CD4-positive, alpha-beta T cell treated with Interleukin-15 for 1 hour (primary cell): ENCODE results near the gene FH.

Experiments
- DNase-seq: peaks from one replicate; pipeline ENCODE4 v3.0.0-alpha.2; 2020

The FH gene

DNA sequence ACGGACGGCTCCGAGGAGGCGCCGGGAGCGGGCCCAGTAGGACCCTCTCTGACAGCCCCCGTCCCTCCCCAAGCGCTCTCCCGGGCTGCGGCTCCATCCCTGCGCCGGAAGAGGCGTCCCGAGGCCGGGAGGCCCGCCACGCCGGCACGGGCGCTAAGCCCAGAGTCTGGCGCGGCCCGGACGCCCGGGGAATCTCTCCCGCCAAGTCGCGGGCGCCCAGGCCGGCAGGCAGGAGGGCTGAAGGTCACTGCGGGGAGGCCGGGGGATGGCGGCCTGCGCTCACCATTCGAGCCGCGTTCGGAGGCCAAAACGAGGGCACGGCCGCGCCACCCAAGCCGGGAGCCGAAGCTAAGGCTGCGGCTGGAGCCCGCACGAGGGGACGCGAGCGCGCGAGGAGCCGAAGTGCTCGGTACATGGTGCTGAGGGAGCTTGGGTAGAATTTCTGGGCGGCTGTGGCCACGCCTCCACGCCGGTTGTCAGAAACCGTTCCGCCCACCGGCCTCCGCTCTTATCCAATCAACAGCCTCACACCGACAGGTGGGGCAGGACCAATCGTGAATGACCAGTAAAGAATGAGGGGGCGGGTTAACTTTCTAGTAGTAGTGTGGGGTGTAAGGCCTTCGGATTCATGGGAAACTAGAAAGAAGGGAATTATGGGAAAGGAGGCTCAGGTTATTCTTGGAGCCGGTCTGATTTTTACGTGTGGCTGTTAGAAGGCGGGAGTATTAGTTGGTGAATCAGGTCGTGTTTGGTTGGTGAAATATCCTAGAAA is at the start of gene FH:
FH (minus strand) TSS at position 448 of the 772 bp plus-strand sequence; CDS start at position 415, 33 bp downstream.
- DNase-seq, result peak; percentile 95

DNA sequence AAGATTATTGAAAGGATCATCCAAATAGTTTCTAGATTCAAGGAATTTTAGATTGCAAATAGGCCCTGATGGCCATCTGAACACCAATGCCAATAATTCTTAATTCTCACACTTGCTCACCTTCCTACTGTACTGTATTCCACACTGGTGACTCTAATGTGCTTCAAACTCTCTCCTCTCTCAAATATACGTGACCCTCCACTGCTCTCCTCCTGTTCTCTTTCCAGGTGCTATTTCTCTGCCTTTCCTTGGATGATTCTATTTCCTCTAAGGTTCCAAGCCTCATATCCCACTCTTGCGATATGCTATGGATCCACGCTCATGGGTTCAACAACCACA is 41.3 kb upstream of the FH start:
- no peak for DNase-seq

DNA sequence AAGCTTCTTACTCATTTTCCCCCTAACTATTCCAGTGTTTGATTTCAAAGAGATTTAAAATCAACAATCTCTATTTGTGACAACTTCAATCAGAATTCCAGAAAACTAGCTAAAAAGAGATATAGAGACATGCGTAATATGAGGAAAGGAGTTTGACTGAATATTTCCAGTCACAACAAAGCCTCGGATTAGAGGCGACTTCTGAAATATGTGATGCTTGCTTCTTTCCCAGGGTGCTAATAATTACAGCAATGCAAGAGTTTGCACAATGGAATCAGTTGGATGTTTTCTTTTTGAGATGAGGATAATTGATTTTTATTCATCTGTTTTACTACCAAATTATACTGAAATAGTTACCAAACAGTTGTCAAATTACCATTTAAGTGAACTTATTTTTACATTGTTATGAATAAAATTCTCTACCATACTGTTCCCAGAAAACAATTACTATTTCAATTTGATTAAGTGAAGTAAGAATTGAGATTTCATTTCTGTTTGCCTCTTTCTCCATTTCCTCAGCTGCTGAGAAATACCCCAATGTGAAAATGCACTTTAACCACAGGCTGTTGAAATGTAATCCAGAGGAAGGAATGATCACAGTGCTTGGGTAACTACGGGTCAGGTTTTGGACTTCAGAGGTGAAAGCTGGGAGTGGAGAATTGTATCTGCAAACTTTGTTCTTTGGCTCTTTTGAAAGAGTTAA is 40.7 kb upstream of the FH start:
- no peak for DNase-seq

DNA sequence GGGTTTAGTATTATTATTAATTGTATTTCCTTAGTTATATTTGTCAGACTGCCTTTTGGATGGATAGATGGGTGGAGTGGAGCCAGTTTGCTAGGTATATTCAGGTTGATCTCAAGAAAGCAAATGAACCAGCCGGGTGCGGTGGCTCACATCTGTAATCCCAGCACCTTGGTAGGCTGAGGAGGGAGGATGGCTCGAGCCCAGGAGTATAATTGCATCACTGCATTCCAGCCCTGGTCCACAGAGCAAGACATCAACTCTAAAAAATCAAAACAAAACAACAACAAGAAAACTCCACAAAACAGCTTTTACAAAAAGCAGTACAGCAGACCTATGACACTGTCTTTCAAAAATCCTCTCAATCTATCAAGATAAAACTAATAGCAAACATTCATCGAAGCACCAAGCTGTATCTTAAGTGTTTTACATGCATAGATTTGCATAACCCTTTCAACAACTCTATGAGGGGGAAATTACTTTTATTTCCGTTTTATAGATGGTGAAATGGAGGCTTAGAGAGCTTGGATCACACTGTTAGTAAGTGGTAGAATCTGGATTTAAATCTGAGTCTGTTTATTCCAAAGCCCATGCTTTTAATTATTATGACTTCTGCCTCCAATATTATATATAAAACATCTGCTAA is 38.1 kb upstream of the FH start:
- no peak for DNase-seq

DNA sequence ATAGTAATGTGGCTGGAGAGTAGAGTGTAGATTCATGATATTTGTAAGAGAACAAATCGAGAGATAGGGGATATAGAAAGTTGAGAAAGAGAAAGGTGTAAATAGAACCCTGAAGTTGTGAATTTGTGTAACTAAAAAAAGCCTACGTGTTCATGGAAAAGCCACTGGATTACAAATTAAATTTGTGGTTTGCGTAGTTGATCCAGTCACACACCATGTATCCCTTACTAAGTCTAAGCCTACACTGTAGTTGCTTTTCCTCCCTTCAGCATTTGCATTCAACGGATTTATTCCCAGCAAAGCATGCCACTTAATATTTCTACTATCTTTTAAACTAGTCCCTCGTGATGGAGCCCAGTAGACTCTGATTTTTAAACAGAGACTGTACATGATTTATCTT is 37.5 kb upstream of the FH start:
- no peak for DNase-seq

DNA sequence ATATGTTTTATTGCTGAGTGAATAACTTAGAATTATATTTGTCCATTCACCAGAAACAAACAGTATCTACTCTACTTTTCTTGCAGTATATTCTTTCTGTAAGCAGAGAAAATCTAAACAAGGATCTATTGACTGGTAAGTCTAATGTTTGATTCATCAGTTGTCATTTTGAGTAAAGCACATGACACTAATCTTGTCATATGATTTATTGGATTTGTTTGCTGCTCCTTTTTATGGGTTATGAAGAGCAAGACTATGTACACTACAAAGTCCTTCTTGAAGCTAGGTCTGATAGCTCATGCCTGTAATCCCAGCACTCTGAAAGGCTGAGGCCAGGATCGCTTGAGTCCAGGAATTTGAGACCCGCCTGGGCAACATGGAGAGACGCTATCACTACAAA is 36.0 kb upstream of the FH start:
- DNase-seq, result no peak

DNA sequence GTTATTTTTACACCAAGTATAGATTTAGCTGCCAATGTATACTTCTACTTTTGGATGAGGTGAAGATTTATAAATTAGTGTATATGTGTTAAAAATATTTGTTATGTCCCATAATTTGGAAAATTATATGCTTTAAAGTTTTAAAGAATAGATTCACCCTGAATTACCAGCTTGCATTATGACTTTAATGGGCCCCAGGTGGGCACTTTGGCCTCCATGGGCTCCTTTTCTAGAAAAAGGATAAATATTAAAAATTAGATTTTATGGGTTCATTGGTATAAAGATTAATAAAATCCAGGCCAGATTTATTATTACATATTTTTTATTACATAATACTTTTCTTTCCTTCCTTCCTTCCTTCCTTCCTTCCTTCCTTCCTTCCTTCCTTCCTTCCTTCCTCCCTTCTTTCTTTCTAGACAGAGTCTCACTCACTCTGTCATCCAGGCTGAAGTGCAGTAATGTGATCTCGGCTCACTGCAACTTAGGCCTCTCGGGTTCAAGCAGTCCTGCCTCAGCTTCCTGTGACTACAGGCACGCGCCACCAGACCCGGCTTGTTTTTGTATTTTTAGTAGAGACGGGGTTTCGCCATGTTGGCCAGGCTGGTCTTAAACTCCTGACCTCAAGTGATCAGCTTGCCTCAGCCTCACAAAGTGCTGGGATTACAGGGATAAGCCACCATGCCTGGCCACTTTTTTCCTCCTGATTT is 34.5 kb upstream of the FH start:
- no peak for DNase-seq

DNA sequence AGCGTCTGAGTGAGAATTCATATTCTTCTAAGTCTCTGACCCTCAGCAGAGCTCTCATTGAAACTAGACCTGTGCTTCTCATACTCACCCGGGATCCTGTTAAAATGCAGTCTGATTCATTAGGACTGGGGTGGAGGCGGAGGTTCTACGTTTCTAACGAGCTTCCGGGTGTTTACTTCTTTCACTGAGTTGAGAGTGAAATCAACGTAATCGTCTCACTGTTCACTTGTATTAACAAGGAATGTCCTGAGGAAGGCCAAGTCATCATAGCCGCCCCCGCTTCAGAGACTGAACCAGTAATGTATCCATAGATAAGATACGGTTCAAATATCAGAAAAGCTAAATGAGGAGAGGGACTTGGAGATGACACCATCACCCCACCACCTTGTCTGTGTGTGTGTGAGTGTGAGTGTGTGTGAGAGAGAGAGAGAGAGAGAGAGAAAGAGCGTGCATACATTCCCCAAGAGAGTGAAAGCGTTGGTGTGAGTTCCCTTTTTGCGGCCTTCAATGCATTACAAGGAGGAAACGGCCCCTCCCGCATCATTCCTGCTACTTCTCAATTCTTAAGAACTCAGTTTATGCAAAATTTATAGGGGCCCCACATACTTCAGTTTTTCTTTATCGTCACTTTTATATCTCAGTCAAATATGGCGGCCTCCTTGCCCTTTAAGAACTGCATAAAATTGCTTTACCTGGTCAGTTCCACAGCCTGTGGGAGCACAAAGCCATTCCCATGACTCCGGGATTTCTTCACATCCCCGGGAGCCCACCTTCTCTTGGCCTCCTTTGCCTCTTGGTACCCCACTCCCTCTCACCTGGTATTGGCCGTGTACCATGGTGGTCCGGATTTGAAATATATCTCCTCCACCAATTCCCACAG is 32.4 kb upstream of the FH start:
- DNase-seq, result peak; percentile 83

DNA sequence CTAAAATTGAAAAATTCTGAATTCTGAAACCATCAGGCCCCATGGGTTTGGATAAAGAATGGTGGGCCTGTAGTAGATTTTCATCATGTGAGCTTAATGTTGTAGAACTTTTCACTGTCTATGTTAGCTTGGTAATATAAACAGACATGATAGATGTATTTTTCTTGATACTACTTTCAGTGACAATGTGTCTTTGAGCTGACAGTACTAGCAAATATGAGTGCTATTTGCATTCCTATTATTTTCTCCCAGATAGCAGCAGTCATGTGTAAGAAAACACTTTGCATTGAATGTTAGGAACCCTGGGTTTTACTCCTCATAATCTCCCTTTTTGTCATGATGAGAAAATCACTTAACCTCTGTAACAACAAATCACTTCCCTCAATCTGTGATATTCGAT is 30.8 kb upstream of the FH start:
- DNase-seq, result no peak

DNA sequence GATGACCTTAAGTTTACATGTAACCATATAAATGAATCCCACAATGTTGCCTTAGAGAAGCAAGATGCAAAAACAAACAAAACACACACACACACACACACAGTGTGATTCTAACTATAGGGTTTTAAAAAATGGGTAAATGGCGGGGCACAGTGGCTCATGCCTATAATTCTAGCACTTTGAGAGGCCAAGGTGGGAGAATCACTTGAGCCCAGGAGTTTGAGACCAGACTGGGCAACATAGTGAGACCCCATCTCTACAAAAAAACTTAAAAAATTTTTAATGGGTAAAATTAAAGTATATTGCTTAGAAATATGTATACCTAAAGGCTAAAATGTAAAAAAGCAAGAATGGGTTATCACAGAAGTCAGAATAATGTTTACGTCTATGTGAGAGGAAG is 28.5 kb upstream of the FH start:
- no peak for DNase-seq

DNA sequence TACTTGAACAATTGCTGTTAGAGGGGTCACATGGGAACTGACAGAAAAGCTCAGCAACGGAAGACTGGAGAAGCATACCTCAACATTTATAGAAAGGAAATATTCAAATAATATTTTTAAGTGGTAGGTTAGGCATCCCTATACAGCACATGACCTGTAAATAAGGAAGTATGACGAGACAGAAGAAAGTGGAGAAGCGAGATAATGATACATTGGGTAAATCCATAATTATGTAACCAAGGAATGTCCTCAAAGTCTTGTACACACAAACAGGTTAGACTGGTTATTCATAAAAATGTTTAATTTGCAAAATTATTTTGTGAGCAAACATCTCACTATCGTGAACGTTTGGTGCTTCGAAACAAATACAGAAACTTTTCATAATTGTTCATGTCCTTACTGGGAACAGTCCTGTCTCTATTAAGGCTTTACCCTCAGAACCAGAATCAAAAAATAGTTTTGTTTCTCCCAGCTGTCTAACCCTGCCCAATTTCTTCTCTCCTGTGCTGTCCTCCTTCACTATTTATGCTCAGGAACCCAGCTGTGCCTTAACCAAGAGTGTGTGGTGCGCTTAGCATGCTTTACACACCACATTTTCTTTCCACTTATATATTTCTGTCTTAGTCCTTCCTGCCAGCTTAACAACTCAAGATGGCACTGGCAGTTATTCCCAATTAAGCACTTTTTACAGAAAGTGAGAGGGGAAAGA is 22.8 kb upstream of the FH start:
- DNase-seq, result peak; percentile 19

DNA sequence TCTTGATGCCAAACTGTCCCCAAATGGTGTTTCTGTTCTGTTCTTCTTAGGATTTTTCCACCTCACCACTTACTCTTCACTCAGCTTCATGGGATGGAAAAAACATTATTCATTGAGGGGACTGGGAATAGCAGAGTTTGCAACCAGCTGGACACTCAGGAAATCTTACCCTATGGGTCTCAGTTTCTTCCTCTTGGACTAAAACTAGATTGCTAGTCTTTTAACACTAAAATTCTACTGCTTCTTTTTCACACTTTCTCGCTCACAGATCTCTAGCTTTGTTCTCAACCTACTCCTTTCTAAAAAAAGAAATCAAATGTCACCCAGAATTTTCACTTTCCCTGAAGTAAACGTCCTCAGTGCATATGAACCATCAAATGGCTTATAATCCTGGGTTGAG is 17.4 kb upstream of the FH start:
- no peak for DNase-seq

DNA sequence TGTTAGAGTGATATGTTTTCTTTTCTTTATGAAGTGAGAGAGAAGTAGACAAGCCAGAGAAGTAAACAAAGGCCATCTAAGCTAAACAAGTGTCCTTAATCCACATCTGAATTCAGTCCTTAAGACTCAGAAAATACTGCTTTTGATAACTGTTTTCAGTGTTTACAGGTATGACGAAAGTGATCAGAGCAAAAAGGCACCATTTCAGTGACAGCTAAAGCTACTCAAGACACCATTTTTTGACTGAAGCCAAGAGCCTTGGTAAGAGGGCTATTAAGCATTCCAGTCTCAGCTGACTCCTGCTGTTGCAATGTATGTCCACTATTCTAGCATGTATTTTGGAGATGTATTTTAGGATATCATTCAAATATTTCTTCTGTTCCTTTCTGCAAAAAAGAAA is 16.7 kb upstream of the FH start:
- no peak for DNase-seq

DNA sequence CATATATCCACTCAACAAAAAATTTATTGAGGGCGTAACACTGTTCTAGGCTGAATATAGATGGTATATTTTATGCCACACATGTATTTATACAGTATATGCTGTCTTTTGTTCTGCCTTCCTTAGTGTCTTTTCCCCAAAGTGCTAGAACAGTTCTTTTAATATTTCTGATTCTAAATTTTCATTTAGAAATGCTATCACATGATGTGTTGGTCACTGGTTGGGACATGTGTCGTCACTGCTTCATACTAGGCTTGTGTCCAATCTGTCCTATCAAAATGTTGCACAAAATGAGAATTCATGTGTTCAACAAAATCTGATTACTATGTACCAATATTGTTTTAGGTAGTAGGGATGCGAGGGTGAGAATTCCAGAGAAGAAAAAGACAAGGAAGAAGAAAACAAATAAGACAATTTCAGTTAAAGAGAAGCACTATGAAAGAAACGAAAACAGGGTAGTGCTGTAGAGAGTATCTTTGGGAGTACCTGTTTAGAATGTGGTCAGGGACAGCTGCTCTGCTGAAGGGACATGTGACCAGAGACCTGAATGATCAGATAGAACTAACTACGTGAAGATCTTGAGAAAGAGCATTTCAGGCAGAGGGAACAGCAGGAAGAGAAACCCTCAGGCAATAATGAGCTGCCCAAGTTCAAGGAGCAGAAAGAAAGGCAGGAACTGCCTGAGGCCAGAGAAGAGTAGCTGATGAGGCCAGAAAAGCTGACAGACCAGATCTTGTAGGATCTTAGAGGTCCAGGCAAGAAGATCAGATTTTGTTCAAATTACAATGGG is 14.0 kb upstream of the FH start:
- peak; percentile 29 for DNase-seq

DNA sequence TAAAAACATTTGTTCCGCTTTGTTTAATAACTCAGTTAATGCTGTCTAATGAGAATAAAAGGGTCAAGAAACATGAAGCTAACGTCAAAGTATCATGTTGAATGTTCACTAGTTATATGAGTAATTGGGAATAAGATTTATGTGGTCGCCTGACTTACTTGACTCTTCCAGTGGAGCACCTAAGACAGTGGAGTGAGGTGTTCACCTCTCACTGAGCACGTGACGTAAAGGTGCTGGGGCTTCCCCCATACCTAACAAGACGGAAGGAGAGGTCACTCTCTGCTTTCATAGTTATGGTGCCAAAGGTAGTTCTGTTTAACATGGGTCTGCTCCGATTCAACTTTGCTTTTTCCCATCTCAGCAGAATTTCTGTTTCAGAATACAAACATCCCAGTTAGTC is 13.3 kb upstream of the FH start:
- DNase-seq, result peak; percentile 77

DNA sequence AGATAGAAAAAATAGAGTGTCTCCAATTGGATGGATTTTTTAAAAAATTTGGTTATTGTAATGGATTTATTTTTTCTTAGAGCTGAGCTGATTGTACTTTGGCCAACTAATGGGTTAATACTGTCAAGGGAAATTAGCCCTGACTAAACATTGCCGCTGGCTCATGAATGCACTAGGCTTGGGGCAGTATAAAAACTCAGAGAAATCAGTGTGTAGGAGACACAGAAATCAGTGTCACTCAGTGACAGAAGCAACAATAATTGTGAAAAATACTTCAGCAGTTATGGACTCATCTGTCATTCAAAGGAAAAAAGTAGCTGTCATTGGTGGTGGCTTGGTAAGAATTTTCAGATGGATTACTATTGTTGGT is 12.6 kb upstream of the FH start, which contains the start of gene KMO:
KMO (plus strand) TSS at position 217 of the 370 bp plus-strand sequence; CDS start at position 284, 67 bp downstream.
- peak; percentile 26 for DNase-seq

DNA sequence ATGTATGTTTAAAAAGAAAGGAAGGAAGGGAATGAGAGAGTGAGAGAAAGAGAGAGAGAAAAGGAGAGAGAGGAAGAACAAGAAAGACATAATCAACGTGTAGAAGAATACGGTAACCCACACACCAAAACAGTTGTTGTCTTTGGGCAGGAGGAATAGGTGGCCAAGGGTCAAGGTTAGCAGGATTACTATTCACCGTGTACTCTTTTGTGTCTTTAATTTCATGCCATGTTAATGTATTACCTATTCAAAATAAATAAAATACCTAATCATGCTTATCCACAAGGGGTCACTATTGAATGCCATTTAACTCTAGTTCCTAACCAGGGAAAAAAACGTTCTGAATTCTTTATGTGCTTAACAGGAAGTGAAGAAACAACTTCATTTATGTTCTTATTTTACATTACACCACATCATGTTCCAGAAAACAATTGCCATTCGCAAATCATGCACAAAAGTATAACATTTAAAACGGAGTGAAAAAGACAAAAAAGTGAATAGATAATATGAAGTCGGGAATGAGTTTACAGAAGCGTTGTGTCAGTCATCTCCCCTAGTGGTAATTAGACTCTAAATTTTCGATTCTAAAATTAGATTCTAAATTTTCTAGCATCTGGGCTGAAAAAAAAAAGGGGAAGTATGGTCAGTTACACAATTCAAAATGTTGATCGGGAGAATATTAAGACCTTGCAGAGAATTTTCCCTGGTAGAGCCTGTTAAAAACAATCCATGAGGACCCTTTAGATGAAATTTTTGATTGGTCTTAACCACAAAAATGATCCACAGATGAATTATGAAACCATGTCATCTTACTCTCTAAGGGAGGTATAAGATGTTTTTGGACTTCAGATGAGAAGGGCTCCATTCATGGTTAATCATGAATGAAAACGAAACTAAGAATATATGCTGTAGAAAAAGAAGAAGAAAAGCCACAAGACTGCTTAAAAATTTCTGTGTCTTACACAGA is 11.9 kb upstream of the FH start:
- no peak for DNase-seq

DNA sequence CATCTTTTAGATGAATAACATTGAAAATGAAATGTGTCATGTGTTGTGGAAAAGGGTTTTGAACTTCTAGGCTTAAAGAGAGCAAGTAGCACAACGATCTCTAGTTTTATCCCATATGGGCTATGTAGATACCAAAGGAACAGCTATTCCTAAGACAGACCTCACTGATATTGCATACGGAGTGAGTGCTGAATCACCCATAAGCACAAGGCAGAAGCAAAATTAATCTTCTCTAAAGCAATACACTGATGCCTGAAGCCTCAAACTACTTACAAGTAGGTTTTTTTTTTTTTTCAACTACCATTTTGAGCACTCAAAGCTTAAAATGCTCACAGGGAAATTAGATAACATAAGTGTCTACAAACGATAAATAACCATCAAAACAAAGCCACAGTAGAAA is 7.6 kb upstream of the FH start:
- no peak for DNase-seq

DNA sequence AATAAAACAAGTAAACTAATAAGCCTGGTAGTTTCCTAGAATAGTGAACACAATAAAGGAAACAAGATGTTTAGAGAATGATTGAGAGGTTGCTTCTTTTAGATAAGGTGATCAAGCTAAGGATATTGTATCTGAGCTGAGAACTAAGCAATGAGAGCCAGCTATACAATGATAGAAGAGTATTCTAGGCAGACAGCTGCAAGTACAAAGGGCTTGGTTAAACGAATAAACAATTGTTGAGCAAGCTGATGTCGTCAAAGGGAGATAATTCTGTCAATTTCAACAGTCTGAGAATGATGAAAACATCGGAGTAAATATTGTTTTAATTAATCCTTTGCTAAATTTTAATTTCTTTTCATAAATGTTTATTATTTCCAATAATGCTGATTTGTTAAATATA is 5.5 kb upstream of the FH start:
- DNase-seq, result no peak

DNA sequence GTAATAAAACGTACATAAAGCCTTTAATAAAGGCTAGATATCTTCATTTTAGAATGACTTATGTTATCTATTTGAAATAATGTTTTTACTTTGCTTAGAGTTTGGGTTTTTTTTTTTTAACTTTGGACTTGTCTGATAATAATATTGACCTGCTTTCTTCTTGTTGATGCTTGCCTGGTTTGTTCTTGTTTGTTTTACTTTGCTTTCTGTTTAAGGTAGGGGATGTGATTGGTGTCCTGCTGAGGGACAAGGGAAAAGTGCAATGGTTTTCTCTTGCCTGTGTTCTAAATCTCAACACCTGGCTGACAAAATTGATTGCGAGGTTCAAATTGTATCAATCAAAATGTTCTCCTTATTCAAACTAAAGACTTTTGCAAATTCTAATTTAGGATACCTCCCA is 2.2 kb upstream of the FH start:
- DNase-seq, result no peak
